Astrocyte of the hippocampus (primary cell): ENCODE measurements around the gene BABAM2.
A peak's percentile ranks its signal among the peaks of the same experiment; 100 is the strongest.
"Not testable (repeated sequence)": the region's sequence is repeated elsewhere in the genome, so short reads cannot be mapped to it uniquely, and the experiment has no call there.

Experiments used
- DNase-seq: peaks from one replicate; pipeline ENCODE4 v3.0.0; 2011; ENCODE audit warnings: low read depth, low spot score

Gene BABAM2

GRCh38 chr2:28025123-28025522, 134.6 kb downstream of the BABAM2 start:
- peak; percentile 47 for DNase-seq

GRCh38 chr2:28026230-28026629, 135.7 kb downstream of the BABAM2 start:
- DNase-seq = not testable (repeated sequence)

GRCh38 chr2:28028025-28028424, 137.5 kb downstream of the BABAM2 start:
- no peak for DNase-seq

- DNase-seq = no peak
These were observed 140.1 kb downstream of the BABAM2 start for GRCh38 chr2:28030600-28030999.

GRCh38 chr2:28032816-28033215, 142.3 kb downstream of the BABAM2 start:
- DNase-seq = no peak

GRCh38 chr2:28034696-28035095, 144.2 kb downstream of the BABAM2 start:
- no peak for DNase-seq

- DNase-seq = no peak
These were observed 144.7 kb downstream of the BABAM2 start for GRCh38 chr2:28035163-28035690.

GRCh38 chr2:28035816-28036215, 145.3 kb downstream of the BABAM2 start:
- DNase-seq = no peak

GRCh38 chr2:28036307-28036706, 145.8 kb downstream of the BABAM2 start:
- DNase-seq = no peak

GRCh38 chr2:28038722-28039121, 148.2 kb downstream of the BABAM2 start:
- no peak for DNase-seq

- no peak for DNase-seq
These were observed 155.3 kb downstream of the BABAM2 start for GRCh38 chr2:28045676-28046351.

- DNase-seq = no peak
These were observed 156.4 kb downstream of the BABAM2 start for GRCh38 chr2:28046921-28047320.

- DNase-seq = peak; percentile 70
These were observed 157.2 kb downstream of the BABAM2 start for GRCh38 chr2:28047681-28048080.

- DNase-seq = no peak
These were observed 157.8 kb downstream of the BABAM2 start for GRCh38 chr2:28048341-28048740.

- DNase-seq = peak; percentile 16
These were observed 158.9 kb downstream of the BABAM2 start for GRCh38 chr2:28049416-28049815.

GRCh38 chr2:28049899-28050298, 159.4 kb downstream of the BABAM2 start:
- DNase-seq = no peak

GRCh38 chr2:28052691-28053090, 162.2 kb downstream of the BABAM2 start:
- DNase-seq = peak; percentile 54

GRCh38 chr2:28053597-28053996, 163.1 kb downstream of the BABAM2 start:
- no peak for DNase-seq

GRCh38 chr2:28054916-28055315, 164.4 kb downstream of the BABAM2 start:
- DNase-seq = no peak

GRCh38 chr2:28055325-28055970, 164.9 kb downstream of the BABAM2 start:
- DNase-seq = no peak

GRCh38 chr2:28058791-28059190, 168.3 kb downstream of the BABAM2 start:
- DNase-seq = no peak

- no peak for DNase-seq
These were observed 172.3 kb downstream of the BABAM2 start for GRCh38 chr2:28062867-28063266.

- DNase-seq = no peak
These were observed 173.0 kb downstream of the BABAM2 start for GRCh38 chr2:28063492-28063962.
